IPS DF 19.7 (cell line): Measurements from ENCODE around the gene ARHGAP32.
"Not testable (repeated sequence)": the region's sequence is repeated elsewhere in the genome, so short reads cannot be mapped to it uniquely, and the experiment has no call there.

ENCODE experiments used
- DNase-seq: peaks from one replicate; pipeline ENCODE4 v3.0.0-alpha.2; 2013; ENCODE audit warnings: low read depth, low spot score

The ARHGAP32 gene

GRCh38 chr11:128933481-128934178 is 258.5 kb downstream of the ARHGAP32 start:
- no peak for DNase-seq

- DNase-seq: no peak
Measured at GRCh38 chr11:128931668-128932067, 260.5 kb downstream of the ARHGAP32 start.

- no peak for DNase-seq
Measured at GRCh38 chr11:128931066-128931465, 261.1 kb downstream of the ARHGAP32 start.

GRCh38 chr11:128929991-128930390 is 262.1 kb downstream of the ARHGAP32 start:
- DNase-seq: no peak

- no peak for DNase-seq
Measured at GRCh38 chr11:128929468-128929867, 262.7 kb downstream of the ARHGAP32 start.

DNA sequence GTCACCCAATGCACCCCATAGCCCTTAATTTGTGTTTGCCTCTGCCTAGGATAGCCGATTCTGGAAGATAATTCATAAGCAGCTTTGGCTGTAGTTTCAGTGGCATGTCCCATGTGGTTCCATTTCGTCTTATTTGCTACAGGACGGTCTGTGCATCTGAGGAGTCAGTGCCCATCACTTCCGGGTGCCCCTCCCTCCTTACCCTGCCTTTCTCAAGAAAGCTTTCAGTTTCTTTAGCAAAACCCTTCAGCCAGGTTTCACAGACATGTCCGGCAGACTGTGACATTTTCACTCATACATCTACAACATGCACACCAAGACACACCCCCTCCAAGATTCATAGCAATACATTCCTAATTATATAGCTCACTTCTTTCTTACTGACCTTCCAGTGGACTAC is 263.7 kb downstream of the ARHGAP32 start:
- DNase-seq: no peak

GRCh38 chr11:128927683-128928336 is 264.3 kb downstream of the ARHGAP32 start:
- no peak for DNase-seq

DNA sequence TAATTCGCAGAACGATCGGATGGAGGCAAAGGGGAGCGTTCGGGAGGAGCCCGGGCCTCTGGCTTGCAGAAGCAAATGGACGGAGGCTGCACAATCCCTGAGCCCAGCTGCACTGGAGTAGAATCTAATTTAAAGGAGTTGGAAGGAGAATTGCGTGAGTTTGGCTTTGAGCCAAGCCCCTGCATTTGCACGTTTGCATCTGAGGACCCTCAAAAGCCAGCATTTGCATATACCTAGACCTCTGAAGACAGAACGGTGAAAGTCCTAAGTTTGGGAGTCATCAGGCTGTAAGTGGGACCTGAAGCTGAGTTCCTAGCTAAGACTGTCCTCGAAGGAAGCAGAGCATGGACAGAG is 265.0 kb downstream of the ARHGAP32 start:
- DNase-seq: no peak

DNA sequence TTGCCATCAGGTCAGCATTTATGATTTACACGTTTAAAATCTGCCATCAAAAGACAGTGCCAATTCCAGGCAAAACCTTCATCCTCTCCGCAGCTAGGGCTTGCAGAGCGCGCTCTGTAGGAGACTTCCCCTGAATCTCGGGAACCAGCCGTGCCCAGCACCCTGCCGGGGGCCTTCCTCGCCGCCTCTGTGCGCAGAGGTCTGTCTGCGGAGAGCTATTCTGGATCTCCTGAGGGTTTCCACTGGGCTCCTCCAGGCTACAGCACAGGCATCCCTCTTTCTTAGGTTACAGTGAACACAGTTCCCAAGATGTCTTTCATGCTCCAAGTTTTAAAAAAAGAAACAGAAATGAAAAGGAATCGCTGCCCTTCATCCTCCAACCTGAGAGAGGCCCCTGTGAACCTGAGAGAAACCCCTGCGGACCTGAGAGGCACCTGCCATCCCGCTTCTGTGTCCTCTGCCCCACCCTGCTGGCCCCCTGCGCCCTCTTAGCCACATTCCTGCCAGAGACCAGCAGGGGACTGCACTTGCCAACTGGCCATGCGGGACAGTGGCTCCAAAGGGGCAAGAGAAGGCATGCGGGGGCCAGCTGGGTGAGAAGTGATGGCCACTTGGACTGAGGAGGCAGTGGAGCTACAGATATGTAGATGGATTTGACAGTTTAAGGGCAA is 265.6 kb downstream of the ARHGAP32 start:
- no peak for DNase-seq

GRCh38 chr11:128926000-128926399 is 266.1 kb downstream of the ARHGAP32 start:
- DNase-seq: no peak

GRCh38 chr11:128925250-128925600 is 266.9 kb downstream of the ARHGAP32 start:
- no peak for DNase-seq

DNA sequence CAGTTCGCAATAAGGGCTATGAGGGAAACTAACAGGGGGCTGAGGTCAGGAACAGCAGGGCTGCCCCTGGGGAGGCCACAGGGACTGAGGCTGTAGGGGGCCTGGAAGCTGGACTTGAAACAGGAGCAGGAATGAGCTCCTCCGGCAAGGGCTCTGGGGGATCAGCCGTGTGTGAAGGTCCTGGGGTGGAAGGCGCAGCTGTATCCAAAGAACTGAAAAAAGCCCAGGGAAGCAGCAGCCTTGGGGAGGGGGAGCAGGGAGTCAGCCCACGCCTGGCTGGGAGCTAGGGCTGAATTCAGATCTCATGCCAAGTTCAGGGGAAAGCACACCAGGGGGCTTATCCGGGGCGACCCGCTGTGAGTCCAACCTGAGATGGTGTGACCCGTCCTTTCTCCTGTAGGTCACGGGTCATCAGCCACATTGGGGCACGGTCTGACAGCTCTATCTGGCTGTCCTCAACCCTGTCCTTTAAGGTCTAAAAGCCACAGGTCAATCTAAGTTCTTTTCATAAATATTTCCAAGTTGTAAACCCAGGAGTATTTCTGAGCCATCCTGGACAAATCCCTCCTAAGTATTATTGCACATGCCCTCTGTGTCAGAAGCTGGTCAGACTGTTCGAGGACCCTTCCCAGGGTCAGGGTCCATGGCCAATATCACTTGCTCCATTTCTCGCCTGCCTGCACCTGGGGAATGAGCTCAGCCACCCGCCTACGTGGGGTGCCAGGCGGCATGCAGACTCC is 267.4 kb downstream of the ARHGAP32 start:
- DNase-seq: no peak

GRCh38 chr11:128924104-128924503 is 268.0 kb downstream of the ARHGAP32 start:
- no peak for DNase-seq

GRCh38 chr11:128921793-128922192 is 270.3 kb downstream of the ARHGAP32 start:
- DNase-seq: no peak

DNA sequence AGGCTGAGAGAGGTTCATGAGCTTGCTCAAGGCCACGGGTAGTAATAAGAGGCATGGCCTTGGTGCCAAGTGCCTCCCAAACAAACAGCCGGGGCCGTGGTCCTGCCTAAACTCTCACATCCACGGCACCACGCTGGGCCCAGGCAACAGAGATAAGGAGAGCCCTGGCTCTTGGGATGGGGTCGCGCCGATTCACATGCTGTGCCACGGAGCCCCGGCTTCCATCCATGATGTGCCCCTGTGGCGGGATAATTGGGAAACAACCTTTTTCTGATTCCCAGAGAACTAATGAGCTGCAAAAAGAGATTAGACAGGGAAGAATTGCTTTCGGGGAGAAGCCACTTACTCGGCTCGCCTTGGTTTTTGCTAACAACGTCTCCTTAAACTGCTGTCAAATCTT is 271.5 kb downstream of the ARHGAP32 start:
- no peak for DNase-seq

GRCh38 chr11:128919635-128920034 is 272.5 kb downstream of the ARHGAP32 start:
- not testable (repeated sequence) for DNase-seq

DNA sequence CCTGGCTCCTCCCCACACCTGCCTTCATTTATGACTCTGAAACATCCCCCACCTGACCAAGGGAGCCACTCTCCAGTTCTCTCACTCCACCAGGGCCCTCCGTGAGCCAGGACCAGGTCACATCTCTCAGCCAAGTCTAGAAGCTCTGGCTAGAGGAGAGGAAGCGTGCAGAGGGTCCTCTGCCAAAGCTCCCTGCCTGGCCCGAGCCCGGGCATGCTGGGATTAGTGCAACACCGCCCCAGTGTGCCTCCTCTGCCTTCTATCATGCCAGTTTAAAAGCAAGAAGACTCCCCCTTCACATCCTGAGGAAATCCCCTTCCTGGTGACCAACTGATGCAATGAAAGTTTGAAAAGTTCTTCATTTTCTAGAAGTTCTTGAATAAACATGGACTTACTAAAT is 272.9 kb downstream of the ARHGAP32 start:
- DNase-seq: no peak

DNA sequence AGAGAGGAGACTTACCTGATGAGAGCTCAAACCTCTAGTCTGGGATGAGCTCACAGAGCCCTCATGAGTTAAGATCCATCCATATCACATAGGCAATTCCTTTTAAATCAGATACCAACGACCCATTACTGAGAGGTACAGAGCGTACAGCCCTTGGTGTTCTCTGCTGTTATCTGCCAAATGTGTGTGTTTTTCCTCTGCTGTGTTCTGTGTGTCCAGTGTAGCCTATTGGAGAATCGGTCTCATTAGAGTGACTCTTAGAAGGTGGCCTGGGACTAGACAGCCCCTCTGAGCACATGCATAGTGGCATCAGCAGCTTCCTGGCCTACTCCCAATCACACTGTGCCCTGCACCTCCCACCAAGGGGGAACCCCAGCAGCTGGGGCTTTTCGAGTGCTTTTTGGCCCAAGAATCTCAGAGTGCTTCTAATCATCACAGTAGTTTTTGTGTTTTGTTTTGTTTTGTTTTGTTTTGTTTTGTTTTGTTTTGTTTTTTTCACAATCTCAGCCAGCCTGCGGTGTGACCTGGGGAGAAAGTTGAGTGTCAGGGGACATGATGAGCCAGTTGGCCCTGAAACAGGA is 274.9 kb downstream of the ARHGAP32 start:
- DNase-seq: no peak

DNA sequence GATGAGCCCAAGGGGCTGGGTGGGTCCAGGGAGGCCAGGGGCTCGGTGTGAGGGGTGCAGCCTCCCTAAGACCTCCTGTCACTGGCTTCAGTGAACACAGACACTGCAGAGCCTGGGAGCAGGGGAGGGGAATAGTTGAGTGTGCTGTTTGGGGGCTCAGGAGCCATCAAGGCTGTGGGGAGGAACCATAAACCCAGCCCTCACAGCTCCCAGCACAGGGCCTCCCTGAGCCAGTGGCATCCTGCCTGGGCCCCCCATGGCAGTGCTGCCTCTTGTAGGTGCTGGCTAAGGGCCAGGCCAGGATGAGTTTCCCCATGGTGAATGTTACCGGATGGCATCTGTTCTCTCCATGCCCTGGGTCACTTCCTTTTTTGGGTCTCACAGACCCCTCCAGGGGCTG is 275.4 kb downstream of the ARHGAP32 start:
- no peak for DNase-seq

DNA sequence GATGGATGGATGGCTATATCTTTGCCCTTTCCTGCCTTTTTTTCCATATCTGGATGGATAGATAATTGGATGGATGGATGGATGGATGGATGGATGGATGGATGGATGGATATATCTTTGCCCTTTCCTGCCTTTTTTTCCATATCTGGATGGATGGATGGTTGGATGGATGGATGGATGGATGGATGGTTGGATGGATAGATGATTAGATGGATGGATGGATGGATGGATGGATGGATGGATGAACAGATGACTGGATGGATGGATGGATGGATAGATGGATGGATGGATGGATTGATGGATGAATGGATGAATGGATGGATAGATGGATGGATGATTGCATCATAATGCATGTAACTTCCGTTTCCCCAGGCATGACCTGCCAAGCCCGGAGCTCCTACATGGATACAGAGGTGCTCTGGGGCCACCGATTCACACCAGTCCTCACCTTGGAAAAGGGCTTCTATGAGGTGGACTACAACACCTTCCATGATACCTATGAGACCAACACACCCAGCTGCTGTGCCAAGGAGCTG is 276.0 kb downstream of the ARHGAP32 start:
- no peak for DNase-seq

DNA sequence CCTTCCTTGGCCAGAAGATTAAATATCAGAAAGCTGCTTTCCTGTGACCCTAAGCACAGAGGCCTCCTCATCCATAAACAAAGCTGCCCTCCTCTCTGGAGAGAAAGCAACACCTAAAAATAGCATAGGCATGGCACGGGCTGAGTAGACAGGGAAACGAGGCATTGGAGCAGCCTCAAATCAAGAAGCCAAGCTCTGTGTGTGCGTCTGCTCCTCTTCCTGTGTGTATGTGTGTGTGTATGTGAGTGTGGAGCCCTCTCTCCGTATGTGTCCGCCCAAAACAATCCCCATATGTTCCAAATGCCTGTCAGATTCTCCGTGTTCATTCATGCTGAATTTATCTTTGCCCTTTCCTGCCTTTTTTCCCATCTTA is 277.0 kb downstream of the ARHGAP32 start:
- DNase-seq: no peak
